RWPE2 (cell line): ENCODE data around the gene CFAP77.
A peak's percentile ranks its signal among the peaks of the same experiment; 100 is the strongest.

Experiments used
- ATAC-seq: fragments of 200-7000 bp; cut with Tn5 transposase; 3 replicates; pipeline ENCODE4 v1.9.1; 2021; ENCODE audit warnings: low read depth
- DNase-seq: peaks from one replicate; pipeline ENCODE4 v3.0.0-alpha.2; 2020; ENCODE audit warnings: low spot score
- H3K27ac ChIP-seq: fragments of 450-650 bp; 2 replicates; pipeline ENCODE4 v1.5.1; 2017; ENCODE audit warnings: mild to moderate bottlenecking; ENCODE audit not compliant: poor library complexity, severe bottlenecking
- H3K27me3 ChIP-seq: fragments of 250-450 bp; sonication (Bioruptor Pico); 2 replicates; pipeline ENCODE4 v1.5.1; 2021; ENCODE audit warnings: mild to moderate bottlenecking, moderate library complexity; ENCODE audit not compliant: insufficient read depth, poor library complexity, severe bottlenecking
- H3K36me3 ChIP-seq: fragments of 250-450 bp; sonication (Bioruptor Pico); 2 replicates; pipeline ENCODE4 v1.5.1; 2020; ENCODE audit warnings: low read depth, mild to moderate bottlenecking, moderate library complexity
- H3K4me1 ChIP-seq: fragments of 250-450 bp; sonication (Bioruptor Pico); 2 replicates; pipeline ENCODE4 v1.5.1; 2021; ENCODE audit warnings: mild to moderate bottlenecking, moderate library complexity; ENCODE audit not compliant: insufficient read depth, poor library complexity, severe bottlenecking
- H3K4me3 ChIP-seq: fragments of 250-450 bp; sonication (Bioruptor Pico); 2 replicates; pipeline ENCODE4 v1.5.1; 2021; ENCODE audit warnings: mild to moderate bottlenecking, moderate library complexity; ENCODE audit not compliant: severe bottlenecking
- H3K9me3 ChIP-seq: fragments of 250-450 bp; sonication (Bioruptor Pico); 2 replicates; pipeline ENCODE4 v1.5.1; 2021; ENCODE audit warnings: mild to moderate bottlenecking, moderate library complexity; ENCODE audit not compliant: severe bottlenecking
- TF ChIP-seq, protein P1 (sequence below): fragments of 450-650 bp; IDR thresholded peaks from one replicate; pipeline ENCODE4 v1.5.1; 2017; ENCODE audit warnings: mild to moderate bottlenecking, moderate library complexity; ENCODE audit not compliant: poor library complexity, severe bottlenecking

Gene CFAP77

GRCh38 chr9:132443951-132444607 is 34.1 kb downstream of the CFAP77 start:
- no peaks in the 10 kb centered on the region for H3K36me3 ChIP-seq
- no peaks in the 10 kb centered on the region for H3K4me1 ChIP-seq
- H3K27ac ChIP-seq = no peak overlapping the region
- H3K9me3 ChIP-seq = no peaks in the 10 kb centered on the region
- no peak overlapping the region for H3K4me3 ChIP-seq
- no peak for ATAC-seq
- H3K27me3 ChIP-seq = peaks cover 19% of the 10 kb centered on the region
- TF ChIP-seq, protein P1, sequence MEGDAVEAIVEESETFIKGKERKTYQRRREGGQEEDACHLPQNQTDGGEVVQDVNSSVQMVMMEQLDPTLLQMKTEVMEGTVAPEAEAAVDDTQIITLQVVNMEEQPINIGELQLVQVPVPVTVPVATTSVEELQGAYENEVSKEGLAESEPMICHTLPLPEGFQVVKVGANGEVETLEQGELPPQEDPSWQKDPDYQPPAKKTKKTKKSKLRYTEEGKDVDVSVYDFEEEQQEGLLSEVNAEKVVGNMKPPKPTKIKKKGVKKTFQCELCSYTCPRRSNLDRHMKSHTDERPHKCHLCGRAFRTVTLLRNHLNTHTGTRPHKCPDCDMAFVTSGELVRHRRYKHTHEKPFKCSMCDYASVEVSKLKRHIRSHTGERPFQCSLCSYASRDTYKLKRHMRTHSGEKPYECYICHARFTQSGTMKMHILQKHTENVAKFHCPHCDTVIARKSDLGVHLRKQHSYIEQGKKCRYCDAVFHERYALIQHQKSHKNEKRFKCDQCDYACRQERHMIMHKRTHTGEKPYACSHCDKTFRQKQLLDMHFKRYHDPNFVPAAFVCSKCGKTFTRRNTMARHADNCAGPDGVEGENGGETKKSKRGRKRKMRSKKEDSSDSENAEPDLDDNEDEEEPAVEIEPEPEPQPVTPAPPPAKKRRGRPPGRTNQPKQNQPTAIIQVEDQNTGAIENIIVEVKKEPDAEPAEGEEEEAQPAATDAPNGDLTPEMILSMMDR = no peak
- DNase-seq = no peak

DNA sequence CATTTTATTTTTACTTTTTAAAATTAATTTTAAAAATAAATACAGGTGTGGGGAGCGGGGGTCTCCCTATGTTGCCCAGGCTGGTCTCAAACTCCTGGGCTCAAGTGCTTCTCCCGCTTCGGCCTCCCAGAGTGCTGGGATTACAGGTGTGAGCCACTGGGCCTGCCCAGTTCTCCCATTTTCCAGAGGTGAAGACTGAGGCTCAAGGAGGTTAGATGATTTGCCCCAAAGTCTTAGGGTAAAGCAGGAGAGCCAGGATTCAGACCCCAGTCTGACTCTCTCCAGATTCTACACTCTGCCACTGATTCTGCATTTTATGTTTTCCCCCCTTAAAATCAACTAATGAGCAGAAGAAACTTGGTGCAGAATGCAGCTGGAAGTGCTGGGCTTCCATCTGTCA is 36.9 kb downstream of the CFAP77 start:
- ATAC-seq (no peak), DNase-seq (no peak)
- Histone ChIP-seq H3K9me3 (no peaks in the 10 kb centered on the region), H3K4me3 (no peak overlapping the region), H3K4me1 (no peaks in the 10 kb centered on the region), H3K27me3 (peaks cover 5% of the 10 kb centered on the region), H3K27ac (no peak overlapping the region), H3K36me3 (no peaks in the 10 kb centered on the region)
- TF ChIP-seq, protein P1 = no peak

DNA sequence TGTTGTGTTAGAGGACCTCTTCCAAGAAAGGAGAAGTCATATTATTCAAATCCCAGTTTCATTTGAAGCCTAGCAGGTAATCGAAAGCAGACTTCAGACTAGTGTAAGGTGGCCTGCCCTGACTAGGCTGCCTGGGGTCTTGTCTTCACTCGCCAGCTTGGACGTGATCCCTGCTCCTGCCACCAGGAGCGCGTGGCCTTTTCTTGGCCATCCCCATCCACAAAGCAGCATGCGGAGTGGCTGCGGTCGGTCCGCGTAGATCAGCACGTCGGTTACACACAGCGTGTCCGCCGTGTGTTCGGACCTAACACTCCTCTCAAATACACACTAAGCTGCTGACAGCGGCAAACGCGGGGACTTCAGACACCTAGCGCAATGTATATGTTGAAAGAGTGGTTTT is 37.3 kb downstream of the CFAP77 start:
- Histone ChIP-seq H3K4me1 (no peaks in the 10 kb centered on the region), H3K4me3 (no peak overlapping the region), H3K27ac (no peak overlapping the region), H3K9me3 (no peaks in the 10 kb centered on the region), H3K27me3 (peaks cover 5% of the 10 kb centered on the region), H3K36me3 (no peaks in the 10 kb centered on the region)
- ATAC-seq (no peak), DNase-seq (no peak)
- TF ChIP-seq, protein P1 = peak; percentile 6

- TF ChIP-seq, protein P1 = no peak
Observed at GRCh38 chr9:132447902-132448301, 37.9 kb downstream of the CFAP77 start.

GRCh38 chr9:132451276-132451675 is 41.3 kb downstream of the CFAP77 start:
- no peak for ATAC-seq
- no peak overlapping the region for H3K27ac ChIP-seq
- H3K36me3 ChIP-seq = no peaks in the 10 kb centered on the region
- H3K4me3 ChIP-seq = no peak overlapping the region
- H3K4me1 ChIP-seq = no peaks in the 10 kb centered on the region
- DNase-seq = no peak
- TF ChIP-seq, protein P1 = no peak
- peaks cover 19% of the 10 kb centered on the region for H3K27me3 ChIP-seq
- H3K9me3 ChIP-seq = no peaks in the 10 kb centered on the region

More at GRCh38 chr9:132447902-132448301, 37.9 kb downstream of the CFAP77 start:
- no peak overlapping the region for H3K27ac ChIP-seq
- H3K9me3 ChIP-seq = no peaks in the 10 kb centered on the region
- DNase-seq = no peak
- ATAC-seq = no peak
- no peaks in the 10 kb centered on the region for H3K4me1 ChIP-seq
- H3K36me3 ChIP-seq = no peaks in the 10 kb centered on the region
- H3K4me3 ChIP-seq = no peak overlapping the region
- H3K27me3 ChIP-seq = peaks cover 8% of the 10 kb centered on the region
